Thymus (tissue), 11 donors: ENCODE measurements around the gene MRI1. TPM values are rescaled to one million over a fixed set of nuclear protein-coding genes. Genes with fewer than 3 reads are reported as not detected.

Experiments used
- DNase-seq, 9 donors: peaks; one replicate each; pipeline ENCODE4 v3.0.0-alpha.2; 2013; ENCODE audit warnings: low spot score in 9 of 9, low read depth in 6 of 9, missing footprints in 1 of 9
- H3K27ac ChIP-seq, 2 donors: one replicate each; pipeline ENCODE4 v1.5.1; 2013; ENCODE audit warnings: control low read depth in 1 of 2, low read depth in 1 of 2, low read length in 1 of 2, mild to moderate bottlenecking in 1 of 2, moderate library complexity in 1 of 2
- H3K27me3 ChIP-seq, 2 donors: one replicate each; pipeline ENCODE4 v1.5.1; 2013; ENCODE audit warnings: low read length in 1 of 2; ENCODE audit not compliant: control insufficient read depth in 2 of 2, insufficient read depth in 1 of 2
- H3K36me3 ChIP-seq, 2 donors: one replicate each; pipeline ENCODE4 v1.5.1; 2013; ENCODE audit warnings: low read length in 1 of 2, mild to moderate bottlenecking in 1 of 2, moderate library complexity in 1 of 2; ENCODE audit not compliant: control insufficient read depth in 2 of 2, insufficient read depth in 2 of 2
- H3K4me1 ChIP-seq, 2 donors: one replicate each; pipeline ENCODE4 v1.5.1; 2013; ENCODE audit warnings: low read length in 2 of 2; ENCODE audit not compliant: control insufficient read depth in 2 of 2, insufficient read depth in 2 of 2
- H3K4me3 ChIP-seq, 2 donors: one replicate each; pipeline ENCODE4 v1.5.1; 2013; ENCODE audit warnings: low read length in 2 of 2, control low read depth in 1 of 2, mild to moderate bottlenecking in 1 of 2
- H3K9me3 ChIP-seq, 2 donors: one replicate each; pipeline ENCODE4 v1.5.1; 2013; ENCODE audit warnings: low read length in 1 of 2, mild to moderate bottlenecking in 1 of 2; ENCODE audit not compliant: control insufficient read depth in 2 of 2, insufficient read depth in 1 of 2
- WGBS: extraction: QIAGEN DNeasy Blood & Tissue Kit; methylation state at CpG from one replicate; pipeline ENCODE4 v1.1.7; 2013; 5-methylcytosine and 5-hydroxymethylcytosine counted together
- polyA plus RNA-seq: library from polyadenylated mRNA; stranded (reverse); fragments of 200-250 nt; gene quantifications from one replicate; pipeline ENCODE4 v1.2.3, GENCODE V29; 2013
- total RNA-seq: library from RNA; stranded (reverse); fragments of 120-200 nt; gene quantifications from one replicate; pipeline ENCODE4 v1.2.4, GENCODE V29; 2013
- donor health status: healthy.

Gene MRI1
- total and polyA plus RNA-seq, 2 donors: 30.2 to 36.3 TPM

DNA sequence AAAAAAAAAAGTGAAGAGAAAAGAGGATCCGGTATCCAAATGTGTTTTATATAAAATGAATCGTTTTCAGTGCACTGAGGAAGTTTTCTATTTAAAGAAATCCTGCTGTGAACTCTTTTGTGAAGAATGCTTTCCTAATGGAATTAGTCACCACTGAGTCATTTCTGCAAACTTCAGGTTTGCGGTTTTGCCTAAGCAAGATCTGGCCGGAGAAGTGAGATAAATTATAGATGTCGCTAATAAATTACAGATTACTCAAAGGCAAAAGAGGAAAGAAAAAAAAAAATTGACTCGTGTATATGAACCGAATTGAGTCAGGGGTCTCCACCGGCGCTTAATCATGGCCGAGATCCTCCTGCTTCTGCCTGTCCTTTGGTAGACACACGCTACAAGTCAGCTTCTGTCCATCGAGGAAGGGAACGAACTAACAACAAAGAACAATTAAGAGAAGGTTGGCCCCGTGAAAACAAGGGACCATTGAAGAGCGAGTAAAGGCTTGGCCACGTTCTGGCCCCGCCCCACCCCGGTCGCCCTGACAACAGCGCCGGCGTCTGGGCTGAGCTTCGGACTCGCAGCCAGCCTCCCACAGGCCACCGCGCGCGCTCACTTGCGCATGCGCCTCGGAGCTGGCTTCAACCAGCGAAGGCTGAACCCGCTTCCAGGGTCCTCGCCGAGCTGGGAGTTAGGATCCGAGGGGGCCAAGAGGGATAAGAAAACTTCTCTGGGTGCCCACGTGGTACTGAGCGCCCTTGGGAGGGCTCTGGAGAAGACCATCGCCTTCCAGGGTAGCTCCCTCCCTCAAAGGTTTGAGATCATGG, 33.0 kb upstream of the MRI1 start:
- peak overlapping the region; percentile 53 to 72 for H3K4me3 ChIP-seq
- peak; percentile 77 to 94 (median 90) for DNase-seq
- H3K4me1 ChIP-seq: peaks cover 5 to 12% of the 10 kb centered on the region in 2 donors
- no peaks in the 10 kb centered on the region for H3K27me3 ChIP-seq
- H3K36me3 ChIP-seq: no peaks in the 10 kb centered on the region
- H3K27ac ChIP-seq: peak overlapping the region; percentile 74 to 81
- 1% methylated on average over 39 of the region's 39 CpGs for WGBS
- no peaks in the 10 kb centered on the region for H3K9me3 ChIP-seq

- Histone ChIP-seq H3K27ac (no peak overlapping the region), H3K4me1 (peaks cover 5 to 12% of the 10 kb centered on the region in 2 donors), H3K27me3 (no peaks in the 10 kb centered on the region), H3K4me3 (peak overlapping the region; percentile 53 to 72), H3K9me3 (no peaks in the 10 kb centered on the region), H3K36me3 (no peaks in the 10 kb centered on the region)
- no peak for DNase-seq
- WGBS: 95% methylated on average over 8 of the region's 8 CpGs
These were observed 32.0 kb upstream of the MRI1 start for GRCh38 chr19:13732337-13732736.

DNA sequence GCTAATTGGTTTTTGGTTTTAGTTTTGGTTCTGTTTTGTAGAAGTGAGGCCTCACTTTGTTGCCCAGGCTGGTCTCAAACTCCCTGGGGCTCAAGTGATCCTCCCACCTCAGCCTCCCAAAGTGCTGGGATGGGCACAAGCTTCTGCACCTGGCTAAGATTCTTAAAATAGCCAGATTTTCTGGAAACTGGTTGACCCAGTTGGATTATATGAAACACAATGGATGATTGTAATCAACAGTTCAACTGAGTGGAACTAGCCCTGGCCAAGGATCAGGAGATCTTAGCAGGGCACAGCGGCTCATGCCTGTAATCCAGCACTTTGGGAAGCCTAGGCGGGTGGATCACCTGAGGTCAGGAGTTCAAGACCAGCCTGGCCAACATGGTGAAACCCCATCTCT, 29.6 kb upstream of the MRI1 start:
- H3K27ac ChIP-seq: no peak overlapping the region
- no peak overlapping the region for H3K4me3 ChIP-seq
- DNase-seq: no peak
- H3K27me3 ChIP-seq: no peaks in the 10 kb centered on the region
- H3K9me3 ChIP-seq: no peaks in the 10 kb centered on the region
- 97% methylated on average over 2 of the region's 2 CpGs for WGBS
- peaks cover 5 to 12% of the 10 kb centered on the region in 2 donors for H3K4me1 ChIP-seq
- H3K36me3 ChIP-seq: no peaks in the 10 kb centered on the region

DNA sequence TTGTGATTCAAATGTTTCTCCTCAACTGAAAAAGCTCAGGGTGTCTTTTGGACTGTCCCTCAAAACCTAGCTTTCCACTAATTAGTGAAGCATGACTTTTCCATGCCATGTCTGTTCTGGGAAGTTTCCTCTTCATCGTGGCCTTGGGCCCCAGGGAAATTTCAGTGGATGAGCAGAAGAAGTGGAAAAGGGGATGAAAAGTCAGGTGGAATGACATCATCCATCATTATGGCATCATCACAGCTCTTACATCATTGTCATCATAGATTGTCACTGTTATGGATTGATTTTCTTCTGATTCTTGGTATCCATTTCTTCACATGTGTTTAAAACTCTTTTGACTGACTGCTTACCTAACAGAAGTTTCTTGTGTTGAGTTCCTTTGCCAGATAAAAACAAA, 26.2 kb upstream of the MRI1 start:
- Histone ChIP-seq H3K27ac (no peak overlapping the region), H3K4me1 (no peaks in the 10 kb centered on the region), H3K4me3 (no peak overlapping the region), H3K27me3 (no peaks in the 10 kb centered on the region), H3K36me3 (no peaks in the 10 kb centered on the region), H3K9me3 (no peaks in the 10 kb centered on the region)
- no peak for DNase-seq
- 96% methylated on average over 1 of the region's 1 CpG for WGBS

GRCh38 chr19:13741893-13742292, 22.4 kb upstream of the MRI1 start:
- H3K36me3 ChIP-seq: no peaks in the 10 kb centered on the region
- no peak overlapping the region for H3K27ac ChIP-seq
- H3K27me3 ChIP-seq: no peaks in the 10 kb centered on the region
- no peak for DNase-seq
- no peak overlapping the region for H3K4me3 ChIP-seq
- WGBS: 98% methylated on average over 2 of the region's 2 CpGs
- no peaks in the 10 kb centered on the region for H3K9me3 ChIP-seq
- no peaks in the 10 kb centered on the region for H3K4me1 ChIP-seq

DNA sequence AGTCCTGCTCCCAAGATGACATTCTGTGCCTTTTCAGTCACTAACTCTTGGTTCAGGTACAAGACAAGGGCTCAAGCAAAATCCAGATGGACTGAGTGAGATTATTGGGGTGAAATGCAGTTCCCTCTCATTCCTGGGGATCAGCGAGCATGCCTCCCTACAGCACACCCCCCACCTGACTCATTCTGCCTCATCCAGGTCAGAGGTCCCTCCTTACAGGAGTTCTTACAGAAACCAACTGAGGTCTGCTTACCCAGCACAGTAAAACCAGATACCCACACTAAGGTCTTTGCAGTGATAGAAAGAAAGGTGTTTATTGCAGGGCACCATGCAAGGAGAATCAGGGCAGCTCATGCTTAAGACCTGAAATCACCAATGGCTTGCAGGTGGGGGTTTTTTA, 21.6 kb upstream of the MRI1 start:
- Histone ChIP-seq H3K27ac (no peak overlapping the region), H3K4me3 (no peak overlapping the region), H3K4me1 (no peaks in the 10 kb centered on the region), H3K27me3 (no peaks in the 10 kb centered on the region), H3K36me3 (no peaks in the 10 kb centered on the region), H3K9me3 (peaks cover 0 to 6% of the 10 kb centered on the region in 2 donors)
- 97% methylated on average over 1 of the region's 1 CpG for WGBS
- DNase-seq: no peak

DNA sequence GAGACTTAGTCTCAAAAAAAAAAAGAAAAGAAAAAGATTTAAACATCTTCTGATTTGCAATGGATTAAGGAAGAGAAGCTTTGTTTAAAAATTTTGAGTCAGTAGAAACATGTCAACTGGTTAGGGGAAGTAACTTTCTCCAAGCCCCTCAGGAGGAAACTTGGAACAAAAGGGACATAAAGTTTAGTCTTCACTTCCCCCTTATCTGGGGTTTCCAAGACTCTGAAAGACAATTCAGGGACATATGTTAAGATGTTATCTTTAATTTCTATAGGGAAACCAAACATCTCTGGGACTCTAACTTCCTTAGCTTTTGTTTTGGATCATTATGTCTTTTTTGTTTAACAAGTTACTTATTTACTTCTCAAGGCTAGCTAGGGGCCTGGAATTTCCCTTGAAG, 20.1 kb upstream of the MRI1 start:
- no peak overlapping the region for H3K27ac ChIP-seq
- no peaks in the 10 kb centered on the region for H3K27me3 ChIP-seq
- H3K36me3 ChIP-seq: no peaks in the 10 kb centered on the region
- H3K9me3 ChIP-seq: peaks cover 0 to 7% of the 10 kb centered on the region in 2 donors
- peaks cover 7 to 8% of the 10 kb centered on the region in 2 donors for H3K4me1 ChIP-seq
- no peak overlapping the region for H3K4me3 ChIP-seq
- DNase-seq: no peak

GRCh38 chr19:13747098-13747453, 17.2 kb upstream of the MRI1 start:
- peaks cover 10 to 18% of the 10 kb centered on the region in 2 donors for H3K4me1 ChIP-seq
- H3K4me3 ChIP-seq: peak overlapping the region; percentile 72 to 74
- no peaks in the 10 kb centered on the region for H3K27me3 ChIP-seq
- H3K36me3 ChIP-seq: peaks cover 7 to 8% of the 10 kb centered on the region in 2 donors
- DNase-seq: no peak
- H3K9me3 ChIP-seq: peaks cover 0 to 21% of the 10 kb centered on the region in 2 donors
- WGBS: 95% methylated on average over 8 of the region's 8 CpGs
- H3K27ac ChIP-seq: no peak overlapping the region

GRCh38 chr19:13748169-13748828, 16.0 kb upstream of the MRI1 start:
- H3K27me3 ChIP-seq: no peaks in the 10 kb centered on the region
- H3K4me3 ChIP-seq: peak overlapping the region; percentile 72 to 74
- H3K9me3 ChIP-seq: peaks cover 0 to 21% of the 10 kb centered on the region in 2 donors
- H3K4me1 ChIP-seq: peaks cover 10 to 18% of the 10 kb centered on the region in 2 donors
- 6% methylated on average over 25 of the region's 25 CpGs for WGBS
- peaks cover 17 to 19% of the 10 kb centered on the region in 2 donors for H3K36me3 ChIP-seq
- H3K27ac ChIP-seq: peak overlapping the region; percentile 65 to 89
- peak in 1 of 9 donors; percentile 22 for DNase-seq
